ENCODE data around the gene SIRT2.
"Not testable (repeated sequence)": the region's sequence is repeated elsewhere in the genome, so short reads cannot be mapped to it uniquely, and the experiment has no call there.

Gene SIRT2

GRCh38 chr19:38842439-38843174 is 56.8 kb downstream of the SIRT2 start:
- DNase-seq = no peak

DNA sequence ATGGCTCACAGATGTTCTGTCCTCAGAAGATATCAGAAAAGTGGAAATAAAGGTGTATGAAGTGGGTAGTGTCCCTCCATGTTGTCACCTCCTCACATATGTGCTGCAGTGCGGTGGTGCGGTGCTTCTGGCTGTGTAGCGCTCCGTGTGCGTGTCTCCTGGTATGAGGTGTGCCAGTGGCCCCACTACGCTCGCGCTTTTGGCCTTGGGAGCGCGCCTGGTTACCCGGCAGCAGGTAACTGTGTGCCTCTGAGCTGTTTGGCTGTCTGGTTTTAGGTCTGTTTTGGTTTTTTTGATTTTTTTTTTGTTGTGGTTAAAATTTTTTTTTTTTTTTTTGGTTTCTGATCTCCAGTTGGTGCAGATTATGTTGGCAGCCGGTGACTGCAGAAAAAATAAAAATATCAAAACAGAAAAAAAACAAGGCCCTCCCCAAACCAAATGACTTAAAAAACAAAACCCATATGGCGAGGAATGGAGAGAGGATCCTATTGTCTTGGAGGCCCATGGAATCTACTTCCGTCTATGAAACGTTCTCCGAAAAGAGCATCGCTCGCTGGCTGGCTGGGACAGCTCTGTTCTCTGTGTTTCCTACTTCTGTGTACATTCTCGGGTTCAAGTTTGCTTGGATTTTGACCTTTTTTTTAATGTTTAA is 57.5 kb downstream of the SIRT2 start:
- DNase-seq = no peak

DNA sequence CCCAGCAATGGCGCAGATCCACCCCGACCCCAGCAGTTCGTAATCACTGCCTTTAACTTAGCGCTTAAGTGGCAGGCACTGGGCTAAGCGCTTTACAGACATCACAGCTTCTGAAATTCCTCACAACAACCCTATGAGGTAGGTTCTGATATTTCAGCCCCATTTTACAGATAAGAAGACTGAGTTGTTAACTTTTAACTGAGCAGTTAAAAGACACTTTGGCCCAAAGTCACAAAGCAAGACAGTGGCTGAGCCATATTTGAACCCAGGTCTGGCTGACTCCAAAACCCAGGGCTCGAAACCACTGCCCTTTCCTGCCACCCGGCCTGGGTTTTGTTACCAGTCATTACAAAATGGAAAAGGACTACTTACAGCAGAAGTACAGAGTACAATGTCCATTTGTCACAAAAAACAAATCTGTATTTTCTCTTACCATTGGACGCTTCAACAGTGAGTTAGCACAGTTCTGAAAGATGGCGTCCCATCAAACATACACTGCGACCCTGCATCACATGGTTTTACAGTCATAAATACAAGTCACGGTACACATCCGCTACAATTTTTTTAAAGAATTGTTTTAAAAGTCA is 58.1 kb downstream of the SIRT2 start:
- DNase-seq = no peak

- no peak for DNase-seq
These were observed 58.8 kb downstream of the SIRT2 start for GRCh38 chr19:38840583-38840968.

GRCh38 chr19:38839816-38840582 is 59.4 kb downstream of the SIRT2 start:
- no peak for DNase-seq

DNA sequence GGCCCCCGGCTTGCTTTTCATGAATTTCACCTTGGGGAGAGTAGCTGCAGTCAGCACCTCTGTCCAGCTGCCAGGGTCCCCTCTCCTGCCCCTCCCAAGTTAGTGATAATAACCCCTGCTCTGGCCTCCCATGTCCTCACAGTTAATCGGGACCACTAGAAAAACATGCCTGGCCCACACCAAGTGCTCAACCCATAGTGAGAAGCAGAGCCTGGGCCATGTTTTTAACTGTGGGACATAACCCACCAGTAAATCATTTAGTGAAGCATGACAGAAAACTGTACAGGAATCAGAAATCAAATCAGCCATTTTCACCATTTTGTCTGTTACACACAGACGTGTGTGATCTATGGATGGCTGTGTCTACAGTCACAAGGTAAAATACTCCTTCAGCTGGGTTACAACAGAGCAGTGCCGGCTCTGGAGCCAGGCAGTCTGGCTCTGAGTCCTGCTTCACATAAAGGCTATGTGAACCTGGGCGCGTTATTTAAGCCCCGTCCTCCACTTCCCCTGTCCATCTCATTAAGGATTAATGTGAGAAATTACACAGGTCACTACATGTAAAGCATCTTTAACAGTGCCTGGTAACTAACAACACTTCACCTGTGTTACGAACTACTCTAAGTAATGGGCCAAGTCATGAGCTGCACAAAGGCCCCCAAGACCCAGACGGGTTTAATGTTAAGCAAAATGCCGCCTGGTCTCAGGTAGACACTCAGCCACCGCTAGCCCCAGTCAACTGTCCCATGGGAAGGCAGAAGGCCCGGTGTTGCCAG is 60.2 kb downstream of the SIRT2 start:
- no peak for DNase-seq

DNA sequence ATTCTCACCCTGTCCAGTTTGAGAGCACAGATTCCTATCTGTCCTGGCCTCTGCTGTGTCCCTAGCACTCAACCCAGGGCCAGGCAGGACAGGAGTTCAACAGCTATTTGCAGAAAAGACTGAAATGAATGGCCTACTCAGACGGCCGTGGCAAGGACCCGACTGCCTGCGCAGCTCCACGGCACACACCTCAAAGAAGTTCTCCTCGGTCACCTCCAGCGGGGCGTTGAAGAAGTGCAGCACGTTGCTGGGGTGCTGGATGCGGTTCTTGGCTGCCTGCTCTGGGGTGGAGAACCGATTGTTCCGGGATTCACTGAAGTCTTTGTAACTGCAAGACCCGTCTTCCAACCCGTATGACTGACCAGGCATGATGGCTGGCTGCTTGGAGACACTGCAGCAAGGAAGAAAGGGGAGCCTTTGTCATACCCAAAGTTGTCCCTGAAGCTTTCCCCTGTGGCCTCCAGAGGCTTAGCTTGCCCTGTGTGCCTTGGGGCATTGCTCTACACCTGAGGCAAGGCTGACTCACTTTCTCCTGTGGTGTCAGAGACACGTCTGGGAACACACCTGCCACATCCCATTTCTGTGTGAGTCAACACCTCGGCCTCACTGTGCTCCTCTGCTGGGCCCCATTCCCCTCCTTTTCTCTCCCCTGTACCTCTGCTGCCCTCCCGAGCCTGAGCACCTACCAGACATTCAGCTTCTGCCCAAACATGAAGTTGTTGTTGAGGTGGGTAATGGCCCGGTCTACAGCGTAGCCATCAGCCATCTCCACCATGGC is 61.0 kb downstream of the SIRT2 start:
- no peak for DNase-seq

- no peak for DNase-seq
These were observed 61.7 kb downstream of the SIRT2 start for GRCh38 chr19:38837656-38838121.

DNA sequence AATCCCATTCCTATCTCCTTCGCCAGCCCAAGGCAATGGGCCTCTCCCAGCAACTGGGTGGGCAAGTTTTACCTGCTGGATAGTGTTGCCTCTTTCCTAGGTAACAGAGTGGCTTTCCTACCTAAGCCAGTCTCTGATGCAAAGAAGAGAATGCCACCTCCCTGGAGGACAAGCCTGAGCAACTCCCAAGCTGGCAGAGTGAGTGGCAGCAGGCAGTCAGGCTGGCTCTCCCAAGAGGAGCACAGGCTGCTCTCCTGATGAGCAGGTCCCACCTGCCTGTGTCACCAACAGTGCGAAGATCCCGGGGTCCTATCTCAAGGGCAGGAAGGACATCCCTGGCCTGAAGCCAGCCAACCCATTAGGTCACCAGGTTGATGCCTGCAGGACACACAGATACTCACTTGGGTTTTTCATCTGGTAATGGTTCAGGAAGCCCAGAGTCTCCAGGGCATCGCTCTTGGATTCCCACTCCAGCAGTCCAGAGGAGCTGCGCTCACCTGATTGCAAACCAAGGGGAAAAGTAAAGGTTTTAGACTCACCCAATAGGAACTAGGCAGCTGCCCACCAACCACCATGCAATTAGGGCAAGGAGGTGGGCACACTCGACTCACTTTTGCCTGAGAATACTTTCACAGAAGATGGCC is 62.3 kb downstream of the SIRT2 start:
- no peak for DNase-seq

GRCh38 chr19:38836159-38836982 is 63.0 kb downstream of the SIRT2 start:
- no peak for DNase-seq

DNA sequence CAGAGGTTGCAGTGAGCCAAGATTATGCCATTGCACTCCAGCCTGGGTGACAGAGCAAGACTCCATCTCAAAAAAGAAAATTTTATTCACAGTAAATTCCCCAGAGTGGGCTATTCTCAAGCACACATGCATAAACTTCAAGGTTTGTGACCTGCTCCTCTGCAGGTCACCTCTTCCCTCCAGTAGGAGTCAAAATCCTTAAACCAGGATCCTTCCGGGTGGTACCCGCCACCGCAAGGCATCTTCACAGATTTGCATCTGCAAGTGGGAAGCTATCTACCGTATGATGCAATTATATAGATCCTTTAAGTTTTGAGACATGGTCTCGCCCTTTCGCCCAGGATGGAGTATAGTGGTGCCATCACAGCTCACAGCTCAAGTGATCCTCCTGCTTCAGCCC is 64.8 kb downstream of the SIRT2 start:
- DNase-seq = no peak

- no peak for DNase-seq
These were observed 65.3 kb downstream of the SIRT2 start for GRCh38 chr19:38834104-38834490.

- no peak for DNase-seq
These were observed 66.4 kb downstream of the SIRT2 start for GRCh38 chr19:38833092-38833425.

GRCh38 chr19:38831142-38831605 is 68.2 kb downstream of the SIRT2 start:
- no peak for DNase-seq

GRCh38 chr19:38830039-38830733 is 69.2 kb downstream of the SIRT2 start:
- DNase-seq = no peak

DNA sequence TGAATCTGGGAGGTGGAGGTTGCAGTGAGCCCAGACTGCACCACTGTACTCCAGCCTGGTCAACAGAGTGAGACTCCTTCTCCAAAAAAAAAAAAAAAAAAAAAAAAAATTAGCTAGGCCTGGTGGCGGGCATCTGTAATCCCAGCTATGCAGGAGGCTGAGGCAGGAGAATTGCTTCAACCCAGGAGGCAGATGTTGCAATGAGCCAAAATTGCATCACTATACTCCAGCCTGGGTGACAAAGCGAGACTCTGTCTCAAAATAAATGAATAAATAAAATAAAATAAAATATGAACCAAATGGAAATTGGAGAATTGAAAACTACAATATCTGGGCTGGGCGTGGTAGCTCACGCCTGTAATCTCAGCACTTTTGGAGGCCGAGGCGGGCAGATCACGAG is 70.2 kb downstream of the SIRT2 start:
- DNase-seq = not testable (repeated sequence)
